D341Med (cell line): ENCODE data around the gene MLEC.
A peak's percentile ranks its signal among the peaks of the same experiment; 100 is the strongest.
"Not testable (repeated sequence)": the region's sequence is repeated elsewhere in the genome, so short reads cannot be mapped to it uniquely, and the experiment has no call there.

Experiments used
- DNase-seq: peaks from one replicate; pipeline ENCODE4 v3.0.0; 2012; ENCODE audit warnings: low spot score

The MLEC gene

GRCh38 chr12:120720987-120721801, 34.2 kb downstream of the MLEC start:
- no peak for DNase-seq

GRCh38 chr12:120721866-120722265, 34.9 kb downstream of the MLEC start:
- no peak for DNase-seq

- no peak for DNase-seq
Measured at GRCh38 chr12:120722784-120723183, 35.8 kb downstream of the MLEC start.

GRCh38 chr12:120724720-120725119, 37.8 kb downstream of the MLEC start:
- DNase-seq = no peak

- DNase-seq = no peak
Measured at GRCh38 chr12:120725151-120725658, 38.3 kb downstream of the MLEC start.

- DNase-seq = peak; percentile 98
Measured at GRCh38 chr12:120725659-120726509, 38.9 kb downstream of the MLEC start, which contains the start of gene ACADS. Gene ACADS, plus strand, starts transcription at chr12:120725826. Its CDS starts 60 bp downstream, at chr12:120725886.

GRCh38 chr12:120726510-120726793, 39.5 kb downstream of the MLEC start:
- no peak for DNase-seq

GRCh38 chr12:120726961-120727360, 40.0 kb downstream of the MLEC start:
- no peak for DNase-seq

- DNase-seq = not testable (repeated sequence)
Measured at GRCh38 chr12:120732198-120732597, 45.2 kb downstream of the MLEC start.

- DNase-seq = no peak
Measured at GRCh38 chr12:120733574-120733973, 46.6 kb downstream of the MLEC start.

GRCh38 chr12:120734210-120734609, 47.3 kb downstream of the MLEC start:
- no peak for DNase-seq

GRCh38 chr12:120735181-120735580, 48.2 kb downstream of the MLEC start:
- DNase-seq = no peak

GRCh38 chr12:120736404-120737331, 49.7 kb downstream of the MLEC start:
- DNase-seq = no peak

GRCh38 chr12:120737557-120738251, 50.8 kb downstream of the MLEC start:
- DNase-seq = no peak

- DNase-seq = no peak
Measured at GRCh38 chr12:120738252-120739030, 51.5 kb downstream of the MLEC start.

- DNase-seq = no peak
Measured at GRCh38 chr12:120739031-120739762, 52.2 kb downstream of the MLEC start.

GRCh38 chr12:120739821-120740613, 53.1 kb downstream of the MLEC start:
- DNase-seq = no peak

GRCh38 chr12:120740871-120741270, 53.9 kb downstream of the MLEC start:
- DNase-seq = no peak
